NCI-H526 (cell line): Measurements from ENCODE around the gene JMJD7.

Experiments used
- DNase-seq, 2 experiments: peaks; one replicate each; lab custom pipeline; 2025; lab: John Stamatoyannopoulos, UW

Gene JMJD7

GRCh38 chr15:41866263-41866703 lies 38.4 kb downstream of the JMJD7 start:
- DNase-seq, result no peak

- DNase-seq, result no peak
Measured at GRCh38 chr15:41866872-41867579, 39.1 kb downstream of the JMJD7 start.

GRCh38 chr15:41868321-41868720 lies 40.4 kb downstream of the JMJD7 start:
- DNase-seq, result no peak

DNA sequence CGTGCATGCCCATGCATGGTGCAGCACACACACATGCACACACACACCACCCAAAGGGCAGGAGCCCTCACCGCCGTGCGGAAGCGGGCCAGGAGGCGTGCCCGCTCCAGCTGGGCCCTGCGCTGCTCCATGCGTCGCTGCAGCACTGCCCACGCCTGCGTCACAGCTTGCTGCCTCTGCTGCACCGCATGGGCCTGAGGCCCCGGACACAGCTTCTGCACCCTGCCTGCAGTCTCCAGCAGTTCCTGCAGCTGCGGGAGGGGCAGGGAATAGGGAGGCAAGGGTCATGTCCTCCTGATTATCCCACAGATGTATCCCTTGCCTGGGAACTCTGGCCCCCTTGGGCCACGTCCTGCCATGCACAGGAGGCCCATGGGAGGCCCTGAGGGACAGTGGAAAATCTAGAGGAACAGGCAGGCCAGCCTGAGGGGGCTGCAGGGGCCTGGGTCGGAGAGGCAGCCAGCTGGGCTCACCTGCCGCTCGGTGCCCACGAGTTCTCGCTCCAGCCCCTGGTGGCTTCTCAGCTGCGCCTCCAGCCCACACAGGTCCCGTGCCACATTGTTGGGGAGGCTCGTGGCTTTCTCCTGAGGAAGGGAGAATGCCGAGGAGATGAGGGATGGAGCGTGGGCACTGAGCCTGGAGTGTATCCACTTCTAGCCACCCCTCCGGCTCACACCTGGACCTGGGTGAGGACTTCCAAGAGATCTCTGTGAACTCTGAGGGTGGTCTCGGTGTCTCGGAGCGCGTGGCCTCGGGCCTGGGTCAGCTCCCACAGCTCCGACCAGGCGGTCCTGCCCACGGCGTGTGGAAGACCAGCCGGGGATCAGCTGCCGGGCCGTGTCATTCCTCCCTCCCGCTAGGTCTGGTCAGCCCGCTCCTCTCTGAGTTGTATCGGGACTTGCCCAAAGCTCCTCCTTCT lies 42.1 kb downstream of the JMJD7 start:
- no peak for DNase-seq

- DNase-seq, result no peak
Measured at GRCh38 chr15:41870689-41871081, 42.8 kb downstream of the JMJD7 start.

DNA sequence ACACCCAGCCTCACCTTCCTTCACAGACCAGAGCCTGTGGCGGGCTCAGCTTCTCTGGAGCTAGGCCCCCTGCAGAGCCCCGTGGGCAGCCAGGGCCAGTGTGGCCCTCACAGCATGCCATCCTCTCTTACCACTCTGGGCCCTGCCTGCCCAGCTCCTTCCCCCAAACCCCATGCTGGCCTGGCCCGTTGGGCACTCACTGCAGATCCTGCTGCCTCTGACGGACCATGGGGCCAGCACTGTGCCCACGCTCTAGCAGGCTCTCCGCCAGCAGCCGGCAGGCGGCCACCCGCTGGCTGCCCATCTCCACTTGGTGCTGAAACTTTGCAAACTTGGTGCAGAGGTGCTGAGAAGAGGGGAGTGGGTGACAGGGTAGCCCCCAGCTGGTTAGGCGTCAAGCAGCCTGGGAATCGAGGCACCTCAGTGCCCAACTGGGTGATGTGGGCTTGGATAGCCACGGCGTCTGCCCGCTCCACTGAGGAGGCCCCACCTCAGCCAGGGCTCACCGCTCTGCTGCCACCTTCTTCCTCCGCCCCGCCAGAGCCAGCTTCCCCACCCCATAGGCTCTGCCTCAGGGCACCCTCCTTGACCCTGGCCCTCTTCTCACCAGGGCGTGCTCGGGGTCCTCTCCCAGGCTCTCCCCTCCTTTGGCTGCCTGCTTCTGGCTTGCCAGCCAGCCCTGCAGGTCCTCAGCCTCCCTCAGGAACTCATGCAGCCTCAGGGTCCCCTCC lies 43.4 kb downstream of the JMJD7 start:
- DNase-seq, result no peak

DNA sequence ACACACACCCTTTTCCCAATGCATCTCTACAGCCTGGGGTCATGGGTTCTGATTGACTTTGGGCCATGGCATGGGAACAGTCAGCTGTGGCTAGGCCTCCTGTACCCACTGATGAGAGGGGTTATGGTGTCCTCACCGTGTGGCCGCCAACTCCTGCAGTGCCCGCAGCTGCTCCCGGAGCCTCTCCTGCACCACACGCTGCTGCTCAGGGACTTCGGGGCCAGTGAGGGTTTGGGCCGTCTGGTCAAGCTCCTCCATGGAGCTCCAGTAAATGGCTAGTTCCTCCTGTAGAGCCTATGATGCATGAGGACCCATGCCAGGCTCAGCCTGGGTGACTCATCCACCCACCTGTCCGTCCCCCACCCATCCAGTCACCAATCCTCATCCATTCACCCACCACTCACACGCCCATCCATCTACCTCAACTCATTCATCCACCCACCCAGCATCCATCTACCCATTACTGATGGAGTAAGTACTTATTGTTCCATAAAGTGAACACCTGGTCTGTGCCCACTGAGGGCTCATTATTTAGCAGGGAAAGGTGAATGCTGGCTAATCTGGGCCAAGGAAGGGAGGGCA lies 44.4 kb downstream of the JMJD7 start:
- DNase-seq, result no peak

- DNase-seq, result no peak
Measured at GRCh38 chr15:41873711-41874110, 45.8 kb downstream of the JMJD7 start.

DNA sequence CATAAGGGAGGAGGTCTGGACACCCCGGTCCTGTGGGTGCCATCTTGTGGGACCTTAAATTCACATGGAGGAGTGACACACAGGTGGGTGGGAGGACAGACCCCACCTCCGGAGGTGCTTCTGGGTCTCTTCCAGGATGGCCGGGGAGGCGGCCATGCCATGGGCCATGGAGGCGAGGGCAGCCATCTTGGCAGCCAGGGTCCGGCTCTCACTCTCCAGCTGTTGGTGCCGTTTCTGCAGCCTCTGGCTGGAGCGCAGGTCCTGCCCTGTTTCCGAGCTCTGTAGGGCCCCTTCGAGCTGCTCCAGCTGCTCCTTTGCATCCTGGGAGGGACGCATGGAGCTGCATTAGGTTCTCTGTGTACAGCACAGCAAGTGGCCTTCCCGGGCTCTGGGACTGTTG lies 46.8 kb downstream of the JMJD7 start:
- no peak for DNase-seq

DNA sequence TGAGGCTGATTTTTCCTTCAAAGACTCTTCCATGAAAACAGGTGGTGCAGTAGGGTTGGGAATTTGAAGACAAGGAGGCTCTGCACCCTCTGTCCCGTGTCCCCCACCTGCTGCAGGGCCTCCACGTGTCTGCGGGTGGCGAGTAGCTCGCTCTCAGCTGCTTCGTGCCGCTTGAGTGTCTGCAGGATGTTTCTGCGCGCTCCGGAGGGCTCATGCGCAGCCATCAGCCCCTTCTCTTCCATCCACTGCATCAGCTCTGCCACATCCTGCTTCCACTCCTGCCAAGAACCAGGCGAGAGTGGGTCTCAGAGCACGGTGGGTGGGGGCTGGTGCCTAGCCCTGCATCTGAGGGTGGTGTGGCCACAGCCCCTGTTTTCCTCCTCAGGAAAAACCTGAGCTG lies 48.1 kb downstream of the JMJD7 start:
- no peak for DNase-seq

DNA sequence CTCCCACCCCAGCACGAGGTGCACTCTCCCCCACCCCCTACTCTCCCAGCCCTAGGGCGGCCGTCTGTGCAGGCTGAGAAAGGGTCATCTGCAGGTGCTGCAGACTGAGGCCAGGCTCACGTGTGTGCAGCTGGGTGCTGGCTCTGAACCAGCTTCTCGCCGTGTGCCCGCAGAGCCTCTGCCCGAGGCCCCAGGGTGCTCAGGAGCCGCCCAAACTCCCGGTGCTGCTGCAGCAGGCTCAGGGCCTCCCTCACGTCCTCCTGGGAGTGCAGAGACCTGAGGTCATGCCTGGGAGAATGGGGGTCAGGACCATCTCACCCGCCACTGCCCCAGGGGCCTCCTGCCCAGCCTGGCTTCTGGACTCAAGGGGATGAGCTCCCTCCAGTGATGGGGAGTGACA lies 48.8 kb downstream of the JMJD7 start:
- no peak for DNase-seq

DNA sequence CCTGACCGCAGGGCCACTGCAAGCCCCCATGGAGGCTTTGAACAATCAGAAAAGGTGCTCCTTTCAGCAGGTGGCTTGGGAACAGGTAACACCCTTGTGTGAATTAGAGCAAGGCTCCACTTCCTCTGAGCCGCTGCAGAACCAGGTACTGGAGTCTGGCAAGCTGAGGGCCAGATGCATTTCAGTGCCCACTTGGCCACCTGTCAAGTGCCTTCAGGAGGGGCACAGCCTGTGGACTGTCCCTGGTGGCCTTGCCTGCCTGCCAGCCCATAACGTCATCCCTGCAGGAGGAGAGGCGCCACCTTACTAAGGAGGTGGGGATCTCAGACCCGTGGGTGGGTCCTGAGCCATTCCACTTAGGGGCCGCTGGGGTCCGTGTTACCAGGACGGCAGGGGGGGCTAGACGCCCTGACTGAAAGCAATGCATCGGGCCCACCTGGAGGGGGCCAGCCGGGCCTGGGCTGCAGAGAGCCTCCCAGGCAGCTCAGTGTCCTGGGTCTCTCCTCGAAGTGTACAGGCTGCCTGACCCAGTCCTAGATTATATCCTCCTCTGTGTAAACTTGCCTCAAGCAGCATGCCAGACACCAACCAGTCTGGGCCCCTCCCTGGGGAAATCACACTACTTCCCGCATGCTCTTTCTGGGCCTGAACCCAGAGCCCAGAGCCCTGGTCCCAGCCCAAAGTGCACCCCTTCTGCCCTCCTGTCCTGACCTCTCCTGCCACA lies 49.9 kb downstream of the JMJD7 start:
- no peak for DNase-seq

DNA sequence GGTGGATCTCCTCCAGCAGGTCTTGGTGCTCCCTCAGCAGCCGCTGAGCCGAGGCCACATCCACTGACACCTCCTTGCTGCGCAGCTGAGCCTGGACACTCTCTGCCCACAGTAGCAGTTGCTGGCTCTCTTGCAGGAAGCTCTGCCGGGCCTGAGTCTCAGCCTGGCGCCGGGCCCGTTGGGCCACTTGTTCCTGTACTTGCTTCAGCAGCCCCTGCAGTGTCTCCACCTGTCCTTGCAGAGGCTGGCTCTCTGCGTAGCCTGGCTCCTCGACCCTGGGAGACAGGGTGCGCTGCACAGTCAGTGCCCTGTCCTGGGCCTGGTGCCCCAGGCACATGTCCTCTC lies 50.4 kb downstream of the JMJD7 start:
- DNase-seq, result no peak

DNA sequence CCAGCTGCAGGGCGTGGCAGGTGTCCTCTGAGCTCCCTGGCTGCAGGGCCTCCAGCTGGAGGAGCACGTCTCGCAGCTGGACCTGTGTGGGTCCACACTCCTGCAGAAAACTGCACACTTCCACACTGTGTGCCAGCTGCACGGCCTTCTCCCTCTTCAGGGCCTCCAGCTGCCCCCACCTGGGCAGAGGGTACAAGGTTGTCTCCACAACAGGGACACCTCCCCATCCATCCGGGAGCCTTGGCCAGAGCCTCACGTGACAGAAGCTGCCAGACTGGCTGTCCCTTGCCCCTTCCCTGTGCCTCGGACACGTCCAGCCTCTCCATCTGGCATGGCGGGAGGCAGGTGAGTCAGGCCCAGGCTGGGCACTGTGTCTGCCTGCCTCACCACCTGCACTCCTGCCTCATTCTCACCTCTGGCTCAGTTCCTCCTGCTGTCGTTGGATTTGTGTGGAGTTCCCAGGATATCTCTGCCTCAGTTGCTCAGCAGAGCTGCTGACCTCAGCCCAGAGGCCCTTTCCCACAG lies 51.5 kb downstream of the JMJD7 start:
- DNase-seq, result no peak

- DNase-seq, result no peak
Measured at GRCh38 chr15:41880156-41880877, 52.4 kb downstream of the JMJD7 start.

DNA sequence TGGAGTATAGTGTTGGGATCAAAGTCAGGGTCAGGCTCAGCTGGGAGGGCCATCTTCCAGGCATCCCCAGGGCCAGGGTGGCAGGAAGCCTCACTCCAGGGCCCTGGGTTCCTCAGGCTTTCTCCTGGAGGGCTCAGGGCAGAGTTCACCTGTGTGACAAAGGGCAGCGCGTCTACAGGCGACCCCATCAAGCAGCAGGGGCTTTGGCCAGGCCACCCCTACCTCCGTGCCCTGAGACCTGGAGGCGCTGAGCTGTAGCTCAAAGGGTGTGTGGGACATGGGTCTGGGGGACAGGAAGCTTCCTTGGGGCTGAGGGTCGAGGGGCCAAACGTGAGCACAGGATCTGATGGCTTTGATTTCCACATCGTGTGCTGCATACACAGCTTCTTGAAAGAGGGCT lies 53.2 kb downstream of the JMJD7 start:
- DNase-seq, result no peak

- no peak for DNase-seq
Measured at GRCh38 chr15:41881550-41881919, 53.6 kb downstream of the JMJD7 start.

- DNase-seq, result peak in 1 of 2 experiments; percentile 72
Measured at GRCh38 chr15:41881920-41882688, 54.2 kb downstream of the JMJD7 start.

DNA sequence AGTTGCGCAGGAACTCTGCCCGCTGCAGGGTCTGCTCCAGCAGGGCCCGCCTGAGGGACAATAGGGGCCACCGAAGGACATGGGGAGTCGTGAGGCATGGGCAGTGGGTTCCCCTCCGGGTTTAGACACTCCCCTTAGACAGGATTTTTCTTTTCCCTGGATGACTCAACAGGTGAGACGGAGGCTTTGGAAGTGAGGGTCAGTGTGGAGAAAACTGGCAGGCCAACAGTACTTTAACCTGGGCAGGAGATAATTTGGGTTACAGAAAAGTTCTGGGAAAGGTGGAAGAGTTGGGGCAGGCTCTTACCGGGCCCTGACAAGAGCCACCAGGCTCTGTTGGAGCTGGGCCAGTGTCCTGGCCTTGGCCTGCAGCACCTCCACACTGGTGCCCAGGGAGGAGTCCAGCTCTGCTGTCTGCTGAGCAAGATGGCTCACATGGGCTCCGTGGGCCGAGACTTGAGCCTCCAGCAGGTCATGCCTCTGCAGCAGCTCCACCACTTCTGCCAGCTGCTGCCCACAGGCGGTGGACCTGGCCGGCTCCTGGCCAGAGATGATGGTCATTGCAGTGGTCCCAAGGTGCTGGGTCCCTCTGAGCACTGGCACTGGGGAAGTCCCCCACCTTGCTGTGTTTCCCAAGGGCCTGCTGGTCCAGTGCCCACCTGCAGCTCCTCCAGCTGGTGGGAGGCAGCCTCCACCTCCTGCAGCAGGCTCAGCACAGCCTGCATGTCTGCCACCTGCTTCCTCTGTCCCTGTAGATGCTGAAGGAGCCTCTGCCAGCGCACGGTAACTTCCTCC lies 55.0 kb downstream of the JMJD7 start:
- DNase-seq, result no peak
